ENCODE data around the gene CENPT. TPM values are rescaled to one million over a fixed set of nuclear protein-coding genes. Genes with fewer than 3 reads are reported as not detected.

CENPT gene
- polyA plus RNA-seq, 2 of the 4 experiments (the other 2 are of a cell fraction) = 19.1 to 36.9 TPM

DNA sequence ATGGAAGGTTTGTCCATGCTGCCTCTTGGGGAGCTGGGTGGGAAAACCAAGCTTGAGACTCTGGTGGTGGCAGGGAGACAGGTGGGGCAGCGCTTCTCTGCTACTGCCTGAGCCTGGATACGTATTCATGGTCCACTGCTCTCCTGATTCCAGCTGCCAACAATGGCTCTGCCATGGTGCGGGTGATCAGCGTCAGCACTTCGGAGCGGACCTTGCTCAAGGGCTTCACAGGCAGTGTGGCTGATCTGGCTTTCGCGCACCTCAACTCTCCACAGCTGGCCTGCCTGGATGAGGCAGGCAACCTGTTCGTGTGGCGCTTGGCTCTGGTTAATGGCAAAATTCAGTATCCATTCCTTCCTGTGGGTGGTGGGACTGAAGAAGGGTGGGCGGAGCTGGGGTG lies 29.6 kb upstream of the CENPT start:
- TF ChIP-seq, protein P1, sequence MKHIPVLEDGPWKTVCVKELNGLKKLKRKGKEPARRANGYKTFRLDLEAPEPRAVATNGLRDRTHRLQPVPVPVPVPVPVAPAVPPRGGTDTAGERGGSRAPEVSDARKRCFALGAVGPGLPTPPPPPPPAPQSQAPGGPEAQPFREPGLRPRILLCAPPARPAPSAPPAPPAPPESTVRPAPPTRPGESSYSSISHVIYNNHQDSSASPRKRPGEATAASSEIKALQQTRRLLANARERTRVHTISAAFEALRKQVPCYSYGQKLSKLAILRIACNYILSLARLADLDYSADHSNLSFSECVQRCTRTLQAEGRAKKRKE (CRISPR knock-in tag; IDR thresholded peaks at IDR 0.05; ENCODE audit: low read depth) = no peak
- TF ChIP-seq CEBPB (IDR thresholded peaks at IDR 0.05) = no peak
- TF ChIP-seq RFX5 (IDR thresholded peaks at IDR 0.05) = no peak
- no peak for TF ChIP-seq HEYL (CRISPR knock-in tag; IDR thresholded peaks at IDR 0.05)
- no peak for TF ChIP-seq KDM1A (IDR thresholded peaks at IDR 0.05; ENCODE audit: low read depth)
- TF ChIP-seq HOXA7 (CRISPR knock-in tag; IDR thresholded peaks at IDR 0.05) = no peak
- no peak for TF ChIP-seq RCOR1 (IDR thresholded peaks at IDR 0.05; ENCODE audit: low read depth, low read length)
- TF ChIP-seq ZC3H11A (IDR thresholded peaks at IDR 0.05) = no peak
- ATAC-seq (no peak), FAIRE-seq (no peak), DNase-seq (ENCODE audit: low read depth in 1 of 2, low spot score in 1 of 2) (no peak)
- Histone ChIP-seq H3K27ac (no peak overlapping the region), H3K4me2 (no peak overlapping the region), H3K4me1 (peaks cover 16% of the 10 kb centered on the region; the same call in 2 of the 3 replicates), H3K4me3 (no peak overlapping the region), H3K9me3 (no peaks in the 10 kb centered on the region)
- 97% methylated on average over 11 of the region's 11 CpGs for WGBS (ENCODE audit: missing lambda C conversion rate)
- ChIA-PET CTCF (interaction anchor here (0.6 to 17.4 kb wide), 5 partner anchors 11 to 392 kb away, joined by 3 to 370 read pairs (median 4); partner anchors contain the start of genes CTRL and PSMB10), POLR2A (no interaction called here)

DNA sequence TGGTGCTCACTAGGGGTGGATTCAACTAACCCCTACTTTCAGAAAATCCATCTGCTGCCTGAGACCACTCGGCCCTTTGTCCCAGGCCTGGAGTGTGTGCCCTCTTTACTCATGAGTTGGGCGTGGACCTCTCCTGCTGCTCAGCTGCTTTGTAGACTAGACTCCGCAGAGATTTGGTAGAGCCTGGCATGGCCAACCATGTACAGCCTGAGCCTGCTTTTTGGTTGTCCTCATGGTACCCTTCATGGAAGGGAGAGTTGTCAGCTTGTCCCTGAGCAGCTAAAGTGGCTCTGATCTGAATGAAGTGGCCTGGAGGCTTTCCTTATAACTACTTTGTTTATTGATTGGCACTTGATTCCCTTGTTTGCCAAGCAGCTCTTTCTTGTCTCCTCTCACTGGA lies 26.9 kb upstream of the CENPT start:
- DNase-seq (ENCODE audit: low read depth in 1 of 2, low spot score in 1 of 2) = no peak
- ChIA-PET CTCF (interaction anchor here (0.8 to 17.4 kb wide), 7 partner anchors 9 to 206 kb away, joined by 3 to 370 read pairs (median 4); partner anchors contain the start of genes CTRL, NRN1L and PSMB10), POLR2A (no interaction called here)
- FAIRE-seq = no peak
- H3K9me3 ChIP-seq = no peaks in the 10 kb centered on the region
- peaks cover 24% of the 10 kb centered on the region; the same call in 2 of the 3 replicates for H3K4me1 ChIP-seq
- TF ChIP-seq GATA3 (IDR thresholded peaks at IDR 0.05; ENCODE audit: borderline replicate concordance) = no peak
- TF ChIP-seq KDM1A (IDR thresholded peaks at IDR 0.05; ENCODE audit: low read depth) = no peak
- TF ChIP-seq, protein P2, sequence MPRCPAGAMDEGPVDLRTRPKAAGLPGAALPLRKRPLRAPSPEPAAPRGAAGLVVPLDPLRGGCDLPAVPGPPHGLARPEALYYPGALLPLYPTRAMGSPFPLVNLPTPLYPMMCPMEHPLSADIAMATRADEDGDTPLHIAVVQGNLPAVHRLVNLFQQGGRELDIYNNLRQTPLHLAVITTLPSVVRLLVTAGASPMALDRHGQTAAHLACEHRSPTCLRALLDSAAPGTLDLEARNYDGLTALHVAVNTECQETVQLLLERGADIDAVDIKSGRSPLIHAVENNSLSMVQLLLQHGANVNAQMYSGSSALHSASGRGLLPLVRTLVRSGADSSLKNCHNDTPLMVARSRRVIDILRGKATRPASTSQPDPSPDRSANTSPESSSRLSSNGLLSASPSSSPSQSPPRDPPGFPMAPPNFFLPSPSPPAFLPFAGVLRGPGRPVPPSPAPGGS (IDR thresholded peaks at IDR 0.05) = no peak
- no peak for TF ChIP-seq MYC (IDR thresholded peaks at IDR 0.05; ENCODE audit: borderline replicate concordance, low read length)
- TF ChIP-seq, protein P3, sequence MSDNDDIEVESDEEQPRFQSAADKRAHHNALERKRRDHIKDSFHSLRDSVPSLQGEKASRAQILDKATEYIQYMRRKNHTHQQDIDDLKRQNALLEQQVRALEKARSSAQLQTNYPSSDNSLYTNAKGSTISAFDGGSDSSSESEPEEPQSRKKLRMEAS (IDR thresholded peaks at IDR 0.05) = no peak
- TF ChIP-seq, protein P4, sequence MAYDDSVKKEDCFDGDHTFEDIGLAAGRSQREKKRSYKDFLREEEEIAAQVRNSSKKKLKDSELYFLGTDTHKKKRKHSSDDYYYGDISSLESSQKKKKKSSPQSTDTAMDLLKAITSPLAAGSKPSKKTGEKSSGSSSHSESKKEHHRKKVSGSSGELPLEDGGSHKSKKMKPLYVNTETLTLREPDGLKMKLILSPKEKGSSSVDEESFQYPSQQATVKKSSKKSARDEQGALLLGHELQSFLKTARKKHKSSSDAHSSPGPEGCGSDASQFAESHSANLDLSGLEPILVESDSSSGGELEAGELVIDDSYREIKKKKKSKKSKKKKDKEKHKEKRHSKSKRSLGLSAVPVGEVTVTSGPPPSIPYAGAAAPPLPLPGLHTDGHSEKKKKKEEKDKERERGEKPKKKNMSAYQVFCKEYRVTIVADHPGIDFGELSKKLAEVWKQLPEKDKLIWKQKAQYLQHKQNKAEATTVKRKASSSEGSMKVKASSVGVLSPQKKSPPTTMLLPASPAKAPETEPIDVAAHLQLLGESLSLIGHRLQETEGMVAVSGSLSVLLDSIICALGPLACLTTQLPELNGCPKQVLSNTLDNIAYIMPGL (CRISPR knock-in tag; IDR thresholded peaks at IDR 0.05; ENCODE audit: borderline replicate concordance) = no peak
- TF ChIP-seq MAFK (IDR thresholded peaks at IDR 0.05; ENCODE audit: partially characterized antibody) = no peak
- TF ChIP-seq RNF2 (IDR thresholded peaks at IDR 0.05; ENCODE audit: borderline replicate concordance, low read depth) = no peak
- no peak for TF ChIP-seq HOXA7 (CRISPR knock-in tag; IDR thresholded peaks at IDR 0.05)
- TF ChIP-seq, protein P5, sequence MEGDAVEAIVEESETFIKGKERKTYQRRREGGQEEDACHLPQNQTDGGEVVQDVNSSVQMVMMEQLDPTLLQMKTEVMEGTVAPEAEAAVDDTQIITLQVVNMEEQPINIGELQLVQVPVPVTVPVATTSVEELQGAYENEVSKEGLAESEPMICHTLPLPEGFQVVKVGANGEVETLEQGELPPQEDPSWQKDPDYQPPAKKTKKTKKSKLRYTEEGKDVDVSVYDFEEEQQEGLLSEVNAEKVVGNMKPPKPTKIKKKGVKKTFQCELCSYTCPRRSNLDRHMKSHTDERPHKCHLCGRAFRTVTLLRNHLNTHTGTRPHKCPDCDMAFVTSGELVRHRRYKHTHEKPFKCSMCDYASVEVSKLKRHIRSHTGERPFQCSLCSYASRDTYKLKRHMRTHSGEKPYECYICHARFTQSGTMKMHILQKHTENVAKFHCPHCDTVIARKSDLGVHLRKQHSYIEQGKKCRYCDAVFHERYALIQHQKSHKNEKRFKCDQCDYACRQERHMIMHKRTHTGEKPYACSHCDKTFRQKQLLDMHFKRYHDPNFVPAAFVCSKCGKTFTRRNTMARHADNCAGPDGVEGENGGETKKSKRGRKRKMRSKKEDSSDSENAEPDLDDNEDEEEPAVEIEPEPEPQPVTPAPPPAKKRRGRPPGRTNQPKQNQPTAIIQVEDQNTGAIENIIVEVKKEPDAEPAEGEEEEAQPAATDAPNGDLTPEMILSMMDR (IDR thresholded peaks at IDR 0.05) = no peak
- TF ChIP-seq, protein P6, sequence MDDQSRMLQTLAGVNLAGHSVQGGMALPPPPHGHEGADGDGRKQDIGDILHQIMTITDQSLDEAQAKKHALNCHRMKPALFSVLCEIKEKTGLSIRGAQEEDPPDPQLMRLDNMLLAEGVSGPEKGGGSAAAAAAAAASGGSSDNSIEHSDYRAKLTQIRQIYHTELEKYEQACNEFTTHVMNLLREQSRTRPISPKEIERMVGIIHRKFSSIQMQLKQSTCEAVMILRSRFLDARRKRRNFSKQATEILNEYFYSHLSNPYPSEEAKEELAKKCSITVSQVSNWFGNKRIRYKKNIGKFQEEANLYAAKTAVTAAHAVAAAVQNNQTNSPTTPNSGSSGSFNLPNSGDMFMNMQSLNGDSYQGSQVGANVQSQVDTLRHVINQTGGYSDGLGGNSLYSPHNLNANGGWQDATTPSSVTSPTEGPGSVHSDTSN (IDR thresholded peaks at IDR 0.05) = no peak
- no peak overlapping the region for H3K27ac ChIP-seq
- peak overlapping the region; percentile 99; the same call in 2 of the 3 replicates for H3K4me3 ChIP-seq
- H3K4me2 ChIP-seq = peak overlapping the region; percentile 99
- no peak for ATAC-seq
- WGBS (ENCODE audit: missing lambda C conversion rate) = 88% methylated on average over 3 of the region's 3 CpGs
